Liver (tissue), 9 donors: ENCODE measurements around the gene MPZL2. TPM values are rescaled to one million over a fixed set of nuclear protein-coding genes. Genes with fewer than 3 reads are reported as not detected.

Experiments
- DNase-seq: peaks from one replicate; pipeline ENCODE4 v3.0.0-alpha.2; 2017; ENCODE audit warnings: low spot score
- H3K27ac ChIP-seq, 2 donors: one replicate each; pipeline ENCODE4 v1.7.0; 2013; ENCODE audit warnings: inconsistent platforms in 2 of 2, low read length in 2 of 2, control low read depth in 1 of 2, low read depth in 1 of 2, mild to moderate bottlenecking in 1 of 2
- H3K27me3 ChIP-seq, 4 donors: one replicate each; pipeline versions ENCODE4 v1.6.1 to v1.7.0; 2013; ENCODE audit warnings: low read length in 3 of 4, inconsistent platforms in 1 of 4, mild to moderate bottlenecking in 1 of 4, moderate library complexity in 1 of 4; ENCODE audit not compliant: control insufficient read depth in 4 of 4, insufficient read depth in 4 of 4
- H3K36me3 ChIP-seq, 4 donors: one replicate each; pipeline versions ENCODE4 v1.6.1 to v1.7.0; 2013; ENCODE audit warnings: low read length in 3 of 4, mild to moderate bottlenecking in 3 of 4, low read depth in 1 of 4, moderate library complexity in 1 of 4; ENCODE audit not compliant: control insufficient read depth in 4 of 4, insufficient read depth in 3 of 4
- H3K4me1 ChIP-seq, 4 donors: one replicate each; pipeline versions ENCODE4 v1.6.1 to v1.7.0; 2013; ENCODE audit warnings: low read length in 3 of 4, mild to moderate bottlenecking in 3 of 4, moderate library complexity in 1 of 4; ENCODE audit not compliant: control insufficient read depth in 4 of 4, insufficient read depth in 4 of 4
- H3K4me3 ChIP-seq, 3 donors: one replicate each; pipeline versions ENCODE4 v1.6.1 to v1.7.0; 2013; ENCODE audit warnings: low read length in 3 of 3, control low read depth in 1 of 3, low read depth in 1 of 3, mild to moderate bottlenecking in 1 of 3
- H3K9ac ChIP-seq, 2 donors: one replicate each; pipeline ENCODE4 v1.7.0; 2013; ENCODE audit warnings: low read length in 2 of 2, mild to moderate bottlenecking in 2 of 2, moderate library complexity in 2 of 2, control low read depth in 1 of 2, low read depth in 1 of 2
- H3K9me3 ChIP-seq, 4 donors: one replicate each; pipeline versions ENCODE4 v1.6.1 to v1.7.0; 2013; ENCODE audit warnings: low read length in 3 of 4; ENCODE audit not compliant: control insufficient read depth in 4 of 4
- ATF3 ChIP-seq: IDR thresholded peaks from 2 replicates; pipeline ENCODE4 v1.6.1; 2016; ENCODE audit warnings: antibody characterized with exemption
- CTCF ChIP-seq: fragments of 150-350 bp; IDR thresholded peaks from 2 replicates; pipeline ENCODE4 v1.5.1; 2017; ENCODE audit warnings: improper control_type of control experiment, low read depth, low read length; ENCODE audit not compliant: missing input control
- EGR1 ChIP-seq, 2 donors: IDR thresholded peaks; 2 replicates each; pipeline ENCODE4 v1.6.1; 2016 to 2018; ENCODE audit warnings: antibody characterized with exemption in 2 of 2, low read depth in 2 of 2
- FOXA1 ChIP-seq: IDR thresholded peaks from 2 replicates; pipeline ENCODE4 v1.6.1; 2016; ENCODE audit warnings: antibody characterized with exemption
- FOXA2 ChIP-seq: IDR thresholded peaks from 2 replicates; pipeline ENCODE4 v1.6.1; 2016; ENCODE audit warnings: antibody characterized with exemption
- GABPA ChIP-seq, 2 donors: IDR thresholded peaks in 1 of 2; conservative IDR thresholded peaks in 1 of 2; 2 replicates each; pipeline ENCODE4 v1.6.1; 2016; ENCODE audit warnings: antibody characterized with exemption in 2 of 2, mild to moderate bottlenecking in 1 of 2, moderate library complexity in 1 of 2
- HNF4A ChIP-seq, 2 donors: conservative IDR thresholded peaks; 2 replicates each; pipeline ENCODE4 v1.6.1; 2016; ENCODE audit warnings: antibody characterized with exemption in 2 of 2, mild to moderate bottlenecking in 2 of 2
- HNF4G ChIP-seq: IDR thresholded peaks from 2 replicates; pipeline ENCODE4 v1.6.1; 2016; ENCODE audit warnings: antibody characterized with exemption
- JUND ChIP-seq, 2 donors: IDR thresholded peaks; 2 replicates each; pipeline ENCODE4 v1.6.1; 2016; ENCODE audit warnings: antibody characterized with exemption in 2 of 2
- MAX ChIP-seq: IDR thresholded peaks from 2 replicates; pipeline ENCODE4 v1.6.1; 2016; ENCODE audit warnings: antibody characterized with exemption
- NR2F2 ChIP-seq: IDR thresholded peaks from 2 replicates; pipeline ENCODE4 v1.6.1; 2016; ENCODE audit warnings: antibody characterized with exemption
- RAD21 ChIP-seq, 2 donors: IDR thresholded peaks; 2 replicates each; pipeline ENCODE4 v1.6.1; 2016; ENCODE audit warnings: antibody characterized with exemption in 2 of 2, mild to moderate bottlenecking in 2 of 2
- REST ChIP-seq: IDR thresholded peaks from 2 replicates; pipeline ENCODE4 v1.6.1; 2016; ENCODE audit warnings: antibody characterized with exemption, mild to moderate bottlenecking
- RXRA ChIP-seq, 2 donors: IDR thresholded peaks; 2 replicates each; pipeline ENCODE4 v1.6.1; 2017 to 2018; ENCODE audit warnings: antibody characterized with exemption in 2 of 2, mild to moderate bottlenecking in 1 of 2
- SP1 ChIP-seq: IDR thresholded peaks from 2 replicates; pipeline ENCODE4 v1.6.1; 2018; ENCODE audit warnings: antibody characterized with exemption, mild to moderate bottlenecking
- TAF1 ChIP-seq: conservative IDR thresholded peaks from 2 replicates; pipeline ENCODE4 v1.6.1; 2016; ENCODE audit warnings: antibody characterized with exemption, mild to moderate bottlenecking
- YY1 ChIP-seq: IDR thresholded peaks from 2 replicates; pipeline ENCODE4 v1.6.1; 2016; ENCODE audit warnings: antibody characterized with exemption, mild to moderate bottlenecking
- ZBTB33 ChIP-seq: IDR thresholded peaks from 2 replicates; pipeline ENCODE4 v1.6.1; 2016; ENCODE audit warnings: antibody characterized with exemption
- WGBS: extraction: QIAGEN DNeasy Blood & Tissue Kit; methylation state at CpG from one replicate; pipeline ENCODE4 v1.1.7; 2013; 5-methylcytosine and 5-hydroxymethylcytosine counted together
- polyA plus RNA-seq, 2 donors: library from polyadenylated mRNA; stranded (reverse) in 1 of 2; unstranded in 1 of 2; fragments of 200-250 nt in 1 of 2; fragments of >200 nt in 1 of 2; fragmentation: Nextera tagmentation in 1 of 2; extraction: Ambion mirVana in 1 of 2; gene quantifications; one replicate each; pipeline versions ENCODE4 v1.2.1 to v1.2.3, GENCODE V29; 2013 to 2015
- total RNA-seq, 2 donors: library from RNA; depleted of rRNA; stranded (reverse); fragments of >200 nt; gene quantifications; one replicate each; pipeline ENCODE4 v1.2.3, GENCODE V29; 2014
- donor health status: healthy.
- donor health status: healthy.
- donor health status: healthy.
- donor health status: healthy.
- donor health status: healthy.

Gene MPZL2
- total and polyA plus RNA-seq, 4 donors = 8.4 to 17.2 (median 11.9) TPM

GRCh38 chr11:118295815-118296454, 31.8 kb upstream of the MPZL2 start (continued):
- TF ChIP-seq ZBTB33 (no peak), CTCF (peak; percentile 70)

GRCh38 chr11:118295199-118295598, 31.1 kb upstream of the MPZL2 start:
- no peak for TF ChIP-seq ATF3
- no peak for TF ChIP-seq MAX
- TF ChIP-seq REST = no peak
- TF ChIP-seq FOXA2 = no peak
- TF ChIP-seq CTCF = no peak
- no peak for TF ChIP-seq EGR1 (IDR thresholded peaks at IDR 0.05; ENCODE audit: low read depth in 2 of 2)
- TF ChIP-seq HNF4G = no peak
- TF ChIP-seq SP1 = no peak
- TF ChIP-seq TAF1 = no peak
- no peak for TF ChIP-seq NR2F2
- no peak for TF ChIP-seq RXRA (IDR thresholded peaks at IDR 0.05)
- TF ChIP-seq JUND (IDR thresholded peaks at IDR 0.05) = no peak
- TF ChIP-seq FOXA1 = no peak
- no peak for TF ChIP-seq GABPA (IDR thresholded peaks at IDR 0.05 in 1 of 2, conservative IDR thresholded peaks at IDR 0.05 in 1 of 2)
- TF ChIP-seq ZBTB33 = no peak
- no peak for TF ChIP-seq YY1
- no peak for TF ChIP-seq RAD21 (IDR thresholded peaks at IDR 0.05)
- no peak for TF ChIP-seq HNF4A (conservative IDR thresholded peaks at IDR 0.05)
- peaks cover 0 to 7% (median 1%) of the 10 kb centered on the region in 4 donors for H3K4me1 ChIP-seq
- no peak for DNase-seq
- WGBS = 75% methylated on average over 5 of the region's 5 CpGs
- H3K9me3 ChIP-seq = no peaks in the 10 kb centered on the region
- no peak overlapping the region for H3K27ac ChIP-seq
- H3K4me3 ChIP-seq = no peak overlapping the region
- H3K27me3 ChIP-seq = no peaks in the 10 kb centered on the region
- H3K9ac ChIP-seq = no peak overlapping the region
- H3K36me3 ChIP-seq = no peaks in the 10 kb centered on the region
